HEK293T (cell line): Measurements from ENCODE around the gene DDIT4.

Experiments
- BHLHE40 ChIP-seq: fragments of 450-650 bp; IDR thresholded peaks from 2 replicates; pipeline ENCODE4 v1.6.1; 2016; ENCODE audit warnings: mild to moderate bottlenecking, moderate library complexity, borderline replicate concordance
- ELF4 ChIP-seq: fragments of 450-650 bp; IDR thresholded peaks from 2 replicates; pipeline ENCODE4 v1.6.1; 2017; ENCODE audit warnings: antibody characterized with exemption
- FOXA1 ChIP-seq: fragments of 450-650 bp; IDR thresholded peaks from 2 replicates; pipeline ENCODE4 v1.6.1; 2016; ENCODE audit warnings: mild to moderate bottlenecking
- FOXK2 ChIP-seq: fragments of 450-650 bp; IDR thresholded peaks from 2 replicates; pipeline ENCODE4 v1.6.1; 2016; ENCODE audit warnings: mild to moderate bottlenecking
- FOXM1 ChIP-seq: fragments of 450-650 bp; IDR thresholded peaks from 2 replicates; pipeline ENCODE4 v1.6.1; 2017; ENCODE audit warnings: mild to moderate bottlenecking, borderline replicate concordance
- HDGF ChIP-seq: fragments of 450-650 bp; IDR thresholded peaks from 2 replicates; pipeline ENCODE4 v1.6.1; 2017; ENCODE audit warnings: antibody characterized with exemption, borderline replicate concordance
- LEF1 ChIP-seq: fragments of 450-650 bp; IDR thresholded peaks from 2 replicates; pipeline ENCODE4 v1.6.1; 2017; ENCODE audit warnings: mild to moderate bottlenecking, borderline replicate concordance
- PKNOX1 ChIP-seq: fragments of 450-650 bp; IDR thresholded peaks from 2 replicates; pipeline ENCODE4 v1.6.1; 2016
- SP1 ChIP-seq: fragments of 450-650 bp; IDR thresholded peaks from 2 replicates; pipeline ENCODE4 v1.6.1; 2017
- SUZ12 ChIP-seq: fragments of 450-650 bp; IDR thresholded peaks from 2 replicates; pipeline ENCODE4 v1.6.1; 2016; ENCODE audit warnings: mild to moderate bottlenecking
- TARDBP ChIP-seq: fragments of 450-650 bp; IDR thresholded peaks from 2 replicates; pipeline ENCODE4 v1.6.1; 2016

DNA sequence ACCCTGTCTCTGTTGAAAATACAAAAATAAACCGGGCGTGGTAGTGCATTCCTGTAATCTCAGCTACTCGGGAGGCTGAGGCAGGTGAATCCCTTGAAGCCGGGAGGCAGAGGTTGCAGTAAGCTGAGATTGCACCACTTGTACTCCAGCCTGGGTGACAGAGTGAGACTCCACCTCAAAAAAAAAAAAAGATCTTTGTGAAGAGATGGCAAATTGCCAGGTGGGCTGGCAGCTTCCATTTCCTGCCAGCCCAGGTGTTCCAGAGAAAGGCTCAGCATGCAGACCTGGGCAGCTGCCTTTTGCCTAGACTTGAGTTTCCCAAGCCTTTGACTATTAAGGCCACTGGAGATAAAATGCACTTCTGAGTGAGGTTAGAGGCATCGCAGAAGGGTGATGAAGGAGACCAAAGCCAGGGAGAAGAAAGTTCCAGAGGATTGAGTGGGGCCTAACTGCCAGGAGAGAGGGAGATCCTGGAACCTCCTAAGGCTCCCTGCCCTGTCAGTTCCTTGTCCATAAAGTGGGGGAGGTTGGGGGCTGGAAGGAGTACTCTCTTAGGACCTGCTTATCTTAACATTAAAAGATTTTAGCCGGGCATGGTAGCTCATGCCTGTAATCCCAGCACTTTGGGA lies 10.0 kb upstream of the DDIT4 start:
- TF ChIP-seq PKNOX1 (no peak), SUZ12 (no peak), FOXA1 (no peak), ELF4 (no peak), BHLHE40 (no peak), HDGF (no peak), SP1 (no peak), LEF1 (no peak), FOXM1 (no peak), FOXK2 (no peak), TARDBP (no peak)
